Measurements from ENCODE around the gene TOGARAM1.

TOGARAM1 gene

DNA sequence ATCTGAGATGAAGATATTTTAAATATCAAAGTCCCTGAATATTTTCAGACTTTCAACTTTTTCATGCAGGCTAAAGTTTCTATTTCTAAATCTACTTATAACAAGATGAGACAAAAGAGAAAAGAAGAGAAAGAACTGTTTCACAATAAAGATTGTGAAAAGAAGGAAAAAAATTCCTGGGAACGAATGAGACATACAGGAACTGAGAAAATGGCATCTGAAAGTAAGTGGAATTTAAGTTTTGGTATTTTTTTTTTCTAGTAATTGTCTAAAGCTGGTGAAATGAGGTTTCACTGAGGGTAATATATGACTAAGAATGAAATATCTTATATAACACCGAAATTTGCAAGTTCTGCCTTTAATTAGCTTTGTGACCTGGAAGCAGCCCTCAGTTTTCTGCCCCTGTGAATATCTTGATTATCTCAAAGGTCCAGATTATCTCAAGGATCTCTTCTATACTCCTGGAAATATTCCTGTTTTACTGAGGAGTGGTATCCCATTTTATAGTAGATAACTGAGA is 66.2 kb downstream of the TOGARAM1 start:
- H3K4me3 ChIP-seq (replicated peaks; ENCODE audit: low read depth, low read length) = no peak overlapping the region
- TF ChIP-seq, protein P1, sequence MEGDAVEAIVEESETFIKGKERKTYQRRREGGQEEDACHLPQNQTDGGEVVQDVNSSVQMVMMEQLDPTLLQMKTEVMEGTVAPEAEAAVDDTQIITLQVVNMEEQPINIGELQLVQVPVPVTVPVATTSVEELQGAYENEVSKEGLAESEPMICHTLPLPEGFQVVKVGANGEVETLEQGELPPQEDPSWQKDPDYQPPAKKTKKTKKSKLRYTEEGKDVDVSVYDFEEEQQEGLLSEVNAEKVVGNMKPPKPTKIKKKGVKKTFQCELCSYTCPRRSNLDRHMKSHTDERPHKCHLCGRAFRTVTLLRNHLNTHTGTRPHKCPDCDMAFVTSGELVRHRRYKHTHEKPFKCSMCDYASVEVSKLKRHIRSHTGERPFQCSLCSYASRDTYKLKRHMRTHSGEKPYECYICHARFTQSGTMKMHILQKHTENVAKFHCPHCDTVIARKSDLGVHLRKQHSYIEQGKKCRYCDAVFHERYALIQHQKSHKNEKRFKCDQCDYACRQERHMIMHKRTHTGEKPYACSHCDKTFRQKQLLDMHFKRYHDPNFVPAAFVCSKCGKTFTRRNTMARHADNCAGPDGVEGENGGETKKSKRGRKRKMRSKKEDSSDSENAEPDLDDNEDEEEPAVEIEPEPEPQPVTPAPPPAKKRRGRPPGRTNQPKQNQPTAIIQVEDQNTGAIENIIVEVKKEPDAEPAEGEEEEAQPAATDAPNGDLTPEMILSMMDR (IDR thresholded peaks at IDR 0.05; ENCODE audit: low read depth, low read length, missing control alignments) = no peak
- DNase-seq (ENCODE audit: extremely low read depth, low read depth) = no peak

- DNase-seq (ENCODE audit: extremely low read depth, low read depth) = no peak
- no peak overlapping the region for H3K4me3 ChIP-seq (replicated peaks; ENCODE audit: low read depth, low read length)
- TF ChIP-seq, protein P1 (IDR thresholded peaks at IDR 0.05; ENCODE audit: low read depth, low read length, missing control alignments) = no peak
Observed at GRCh38 chr14:45034730-45035129, 72.7 kb downstream of the TOGARAM1 start.

DNA sequence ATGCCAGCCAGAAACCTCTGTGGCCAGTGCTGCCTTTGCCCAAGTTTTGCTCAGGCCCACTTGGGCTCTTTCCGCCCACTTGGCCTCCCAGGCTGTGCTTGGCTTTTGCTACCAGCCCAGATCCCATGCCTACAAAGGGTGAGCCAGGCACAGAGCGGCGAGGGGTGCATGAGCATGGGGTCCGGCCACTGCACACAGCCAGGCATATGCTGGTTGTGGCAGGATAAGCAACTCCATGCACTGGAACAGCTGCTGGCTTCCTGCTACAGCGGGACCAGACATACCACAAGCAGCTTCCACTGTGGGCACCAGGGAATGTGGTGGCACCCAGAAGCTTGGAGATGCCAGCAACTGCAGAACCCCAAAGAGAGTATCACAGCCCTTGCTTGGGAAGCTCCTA is 76.3 kb downstream of the TOGARAM1 start:
- DNase-seq (ENCODE audit: extremely low read depth, low read depth) = no peak
- no peak overlapping the region for H3K4me3 ChIP-seq (replicated peaks; ENCODE audit: low read depth, low read length)
- TF ChIP-seq, protein P1 (IDR thresholded peaks at IDR 0.05; ENCODE audit: low read depth, low read length, missing control alignments) = no peak

DNA sequence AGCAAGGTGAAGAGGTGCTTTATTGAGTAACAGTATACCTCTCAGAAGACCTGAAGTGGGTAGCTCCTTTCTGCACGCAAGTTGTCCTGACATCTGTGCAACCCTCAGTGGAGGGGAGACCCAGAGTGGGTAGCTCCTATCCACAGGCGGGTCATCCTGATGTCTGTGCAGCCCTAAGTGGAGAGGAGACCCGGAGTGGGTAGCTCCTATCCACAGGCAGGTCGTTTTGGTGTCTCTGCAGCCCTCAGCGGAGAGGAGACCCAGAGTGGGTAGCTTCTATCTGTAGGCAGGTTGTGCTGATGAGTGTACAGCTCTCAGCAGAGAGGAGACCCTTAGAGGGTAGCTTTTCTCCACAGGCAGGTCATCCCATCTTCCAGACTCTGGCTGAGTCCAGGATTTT is 76.9 kb downstream of the TOGARAM1 start:
- DNase-seq (ENCODE audit: extremely low read depth, low read depth) = no peak
- TF ChIP-seq, protein P1 (IDR thresholded peaks at IDR 0.05; ENCODE audit: low read depth, low read length, missing control alignments) = no peak
- H3K4me3 ChIP-seq (replicated peaks; ENCODE audit: low read depth, low read length) = no peak overlapping the region

GRCh38 chr14:45039390-45039789 is 77.4 kb downstream of the TOGARAM1 start:
- H3K4me3 ChIP-seq (replicated peaks; ENCODE audit: low read depth, low read length) = no peak overlapping the region
- TF ChIP-seq, protein P1 (IDR thresholded peaks at IDR 0.05; ENCODE audit: low read depth, low read length, missing control alignments) = no peak
- DNase-seq (ENCODE audit: extremely low read depth, low read depth) = no peak

GRCh38 chr14:45041641-45042040 is 79.7 kb downstream of the TOGARAM1 start:
- DNase-seq (ENCODE audit: extremely low read depth, low read depth) = no peak
- TF ChIP-seq, protein P1 (IDR thresholded peaks at IDR 0.05; ENCODE audit: low read depth, low read length, missing control alignments) = no peak

DNA sequence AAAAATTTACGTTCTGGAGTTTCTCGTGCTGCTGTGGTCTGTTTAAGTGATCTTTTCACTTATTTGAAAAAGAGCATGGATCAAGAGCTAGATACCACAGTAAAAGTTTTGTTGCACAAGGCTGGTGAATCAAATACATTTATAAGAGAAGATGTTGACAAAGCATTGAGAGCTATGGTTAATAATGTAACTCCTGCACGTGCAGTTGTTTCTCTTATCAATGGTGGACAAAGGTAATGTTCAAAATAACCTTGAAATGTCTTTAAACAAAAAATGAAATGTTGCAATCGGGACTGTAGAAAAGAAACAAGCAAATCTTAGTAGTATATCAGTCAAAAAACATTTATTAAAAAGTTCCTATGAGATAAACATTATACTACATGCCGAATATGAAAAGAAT is 82.6 kb downstream of the TOGARAM1 start:
- no peak overlapping the region for H3K4me3 ChIP-seq (replicated peaks; ENCODE audit: low read depth, low read length)
- TF ChIP-seq, protein P1 (IDR thresholded peaks at IDR 0.05; ENCODE audit: low read depth, low read length, missing control alignments) = no peak
- DNase-seq (ENCODE audit: extremely low read depth, low read depth) = no peak

More at GRCh38 chr14:45041641-45042040, 79.7 kb downstream of the TOGARAM1 start:
- H3K4me3 ChIP-seq (replicated peaks; ENCODE audit: low read depth, low read length) = no peak overlapping the region

Measured in HFF-Myc (cell line).